Muscle of leg (tissue), 11 donors: ENCODE measurements around the gene CLNK. TPM values are rescaled to one million over a fixed set of nuclear protein-coding genes. Genes with fewer than 3 reads are reported as not detected.
A peak's percentile ranks its signal among the peaks of the same experiment; 100 is the strongest.
"Not testable (repeated sequence)": the region's sequence is repeated elsewhere in the genome, so short reads cannot be mapped to it uniquely, and the experiment has no call there.

Experiments used
- DNase-seq: peaks from one replicate; pipeline ENCODE4 v3.0.0; 2013
- H3K27ac ChIP-seq: one replicate; pipeline ENCODE4 v1.5.1; 2013; ENCODE audit warnings: mild to moderate bottlenecking, low read length, control low read depth
- H3K27me3 ChIP-seq: one replicate; pipeline ENCODE4 v1.6.1; 2013; ENCODE audit warnings: low read length; ENCODE audit not compliant: control insufficient read depth, insufficient read depth
- H3K36me3 ChIP-seq: one replicate; pipeline ENCODE4 v1.6.1; 2013; ENCODE audit warnings: low read length; ENCODE audit not compliant: control insufficient read depth, insufficient read depth
- H3K4me1 ChIP-seq: one replicate; pipeline ENCODE4 v1.6.1; 2013; ENCODE audit warnings: low read length; ENCODE audit not compliant: control insufficient read depth, insufficient read depth
- H3K4me3 ChIP-seq: one replicate; pipeline ENCODE4 v1.5.1; 2013; ENCODE audit warnings: low read length, control low read depth
- H3K9me3 ChIP-seq: replicated peaks from 2 replicates; pipeline ENCODE4 v1.6.1; 2013; ENCODE audit warnings: low read depth, low read length; ENCODE audit not compliant: control insufficient read depth
- WGBS: methylation state at CpG from one replicate; pipeline ENCODE4 v1.1.5; 2013; ENCODE audit warnings: missing lambda C conversion rate; ENCODE audit not compliant: insufficient coverage; 5-methylcytosine and 5-hydroxymethylcytosine counted together
- polyA plus RNA-seq, 8 donors: library from polyadenylated mRNA; unstranded; fragments of 120-200 nt; gene quantifications; one replicate each; pipeline versions ENCODE4 v1.2.1 to v1.2.3, GENCODE V29; 2013; ENCODE audit warnings: inconsistent platforms in 1 of 8, low replicate concordance in 1 of 8; ENCODE audit not compliant: insufficient read length in 8 of 8, insufficient read depth in 1 of 8
- total RNA-seq: library from RNA; stranded (reverse); fragments of 120-200 nt; gene quantifications from one replicate; pipeline ENCODE4 v1.2.4, GENCODE V29; 2013

Gene CLNK
- total and polyA plus RNA-seq, 9 donors: 0.04 to 0.32 (median 0.21) TPM; not detected in 1

GRCh38 chr4:10620935-10621488 is 63.6 kb downstream of the CLNK start:
- no peaks in the 10 kb centered on the region for H3K9me3 ChIP-seq
- WGBS: 62% methylated on average over 5 of the region's 13 CpGs
- H3K27ac ChIP-seq: no peak overlapping the region
- no peaks in the 10 kb centered on the region for H3K4me1 ChIP-seq
- H3K27me3 ChIP-seq: peaks cover 2% of the 10 kb centered on the region
- H3K36me3 ChIP-seq: no peaks in the 10 kb centered on the region
- DNase-seq: no peak
- no peak overlapping the region for H3K4me3 ChIP-seq

- no peaks in the 10 kb centered on the region for H3K9me3 ChIP-seq
- H3K4me1 ChIP-seq: no peaks in the 10 kb centered on the region
- DNase-seq: no peak
- no peak overlapping the region for H3K27ac ChIP-seq
- no peaks in the 10 kb centered on the region for H3K36me3 ChIP-seq
- 72% methylated on average over 4 of the region's 11 CpGs for WGBS
- no peak overlapping the region for H3K4me3 ChIP-seq
- no peaks in the 10 kb centered on the region for H3K27me3 ChIP-seq
Observed at GRCh38 chr4:10619855-10620254, 64.7 kb downstream of the CLNK start.

GRCh38 chr4:10619220-10619619 is 65.3 kb downstream of the CLNK start:
- Histone ChIP-seq H3K9me3 (no peaks in the 10 kb centered on the region), H3K36me3 (no peaks in the 10 kb centered on the region), H3K27me3 (no peaks in the 10 kb centered on the region), H3K4me3 (no peak overlapping the region), H3K4me1 (no peaks in the 10 kb centered on the region), H3K27ac (no peak overlapping the region)
- peak; percentile 14 for DNase-seq
- 33% methylated on average over 3 of the region's 6 CpGs for WGBS

- not testable (repeated sequence) for H3K4me1 ChIP-seq, H3K36me3 ChIP-seq, H3K27me3 ChIP-seq, H3K4me3 ChIP-seq, H3K27ac ChIP-seq, DNase-seq, H3K9me3 ChIP-seq
- 96% methylated on average over 5 of the region's 8 CpGs for WGBS
Observed at GRCh38 chr4:10614926-10615325, 69.6 kb downstream of the CLNK start.

- Histone ChIP-seq H3K27ac (no peak overlapping the region), H3K27me3 (no peaks in the 10 kb centered on the region), H3K4me3 (no peak overlapping the region), H3K36me3 (no peaks in the 10 kb centered on the region), H3K9me3 (no peaks in the 10 kb centered on the region), H3K4me1 (no peaks in the 10 kb centered on the region)
- 100% methylated on average over 2 of the region's 5 CpGs for WGBS
- no peak for DNase-seq
Observed at GRCh38 chr4:10613926-10614478, 70.6 kb downstream of the CLNK start.

- Histone ChIP-seq H3K4me1 (no peaks in the 10 kb centered on the region), H3K4me3 (no peak overlapping the region), H3K36me3 (no peaks in the 10 kb centered on the region), H3K27ac (no peak overlapping the region), H3K9me3 (no peaks in the 10 kb centered on the region), H3K27me3 (no peaks in the 10 kb centered on the region)
- no peak for DNase-seq
- WGBS: no CpG with 5 or more reads among the region's 2 CpGs
Observed at GRCh38 chr4:10612476-10612875, 72.1 kb downstream of the CLNK start.

- Histone ChIP-seq H3K4me3 (no peak overlapping the region), H3K27ac (no peak overlapping the region), H3K36me3 (no peaks in the 10 kb centered on the region), H3K4me1 (no peaks in the 10 kb centered on the region), H3K27me3 (no peaks in the 10 kb centered on the region), H3K9me3 (no peaks in the 10 kb centered on the region)
- no peak for DNase-seq
- 67% methylated on average over 1 of the region's 3 CpGs for WGBS
Observed at GRCh38 chr4:10611673-10612072, 72.9 kb downstream of the CLNK start.

GRCh38 chr4:10608501-10609219 is 75.9 kb downstream of the CLNK start:
- no peak overlapping the region for H3K4me3 ChIP-seq
- H3K9me3 ChIP-seq: no peaks in the 10 kb centered on the region
- WGBS: 72% methylated on average over 4 of the region's 10 CpGs
- DNase-seq: no peak
- H3K36me3 ChIP-seq: no peaks in the 10 kb centered on the region
- no peaks in the 10 kb centered on the region for H3K4me1 ChIP-seq
- H3K27ac ChIP-seq: no peak overlapping the region
- H3K27me3 ChIP-seq: no peaks in the 10 kb centered on the region

- no peak overlapping the region for H3K4me3 ChIP-seq
- H3K36me3 ChIP-seq: no peaks in the 10 kb centered on the region
- no peaks in the 10 kb centered on the region for H3K27me3 ChIP-seq
- no peaks in the 10 kb centered on the region for H3K4me1 ChIP-seq
- no peak for DNase-seq
- H3K9me3 ChIP-seq: no peaks in the 10 kb centered on the region
- H3K27ac ChIP-seq: no peak overlapping the region
- 68% methylated on average over 2 of the region's 3 CpGs for WGBS
Observed at GRCh38 chr4:10607206-10607605, 77.4 kb downstream of the CLNK start.

- H3K4me1 ChIP-seq: no peaks in the 10 kb centered on the region
- H3K4me3 ChIP-seq: no peak overlapping the region
- no peaks in the 10 kb centered on the region for H3K27me3 ChIP-seq
- H3K9me3 ChIP-seq: no peaks in the 10 kb centered on the region
- no peak for DNase-seq
- no peaks in the 10 kb centered on the region for H3K36me3 ChIP-seq
- WGBS: 0% methylated on average over 1 of the region's 5 CpGs
- H3K27ac ChIP-seq: no peak overlapping the region
Observed at GRCh38 chr4:10606483-10607155, 77.9 kb downstream of the CLNK start.
